SK-N-SH (cell line): ENCODE data around the gene UBL7.

ENCODE experiments used
- EP300 ChIP-seq, 2 experiments: IDR thresholded peaks; 2 replicates each; pipeline versions ENCODE4 v1.4.0 to v1.6.1; 2012; ENCODE audit warnings: borderline replicate concordance in 1 of 2, low read depth in 1 of 2, low read length in 1 of 2
- REST ChIP-seq: IDR thresholded peaks from 2 replicates; pipeline ENCODE4 v1.6.1; 2012; ENCODE audit warnings: mild to moderate bottlenecking, low read depth, low read length, moderate library complexity
- TF ChIP-seq, protein P1 (sequence below): fragments of 200-600 bp; sonication (generic); IDR thresholded peaks from 2 replicates; pipeline ENCODE4 v1.6.1; 2017; ENCODE audit warnings: antibody characterized with exemption, mild to moderate bottlenecking, moderate library complexity

- TF ChIP-seq, protein P1, sequence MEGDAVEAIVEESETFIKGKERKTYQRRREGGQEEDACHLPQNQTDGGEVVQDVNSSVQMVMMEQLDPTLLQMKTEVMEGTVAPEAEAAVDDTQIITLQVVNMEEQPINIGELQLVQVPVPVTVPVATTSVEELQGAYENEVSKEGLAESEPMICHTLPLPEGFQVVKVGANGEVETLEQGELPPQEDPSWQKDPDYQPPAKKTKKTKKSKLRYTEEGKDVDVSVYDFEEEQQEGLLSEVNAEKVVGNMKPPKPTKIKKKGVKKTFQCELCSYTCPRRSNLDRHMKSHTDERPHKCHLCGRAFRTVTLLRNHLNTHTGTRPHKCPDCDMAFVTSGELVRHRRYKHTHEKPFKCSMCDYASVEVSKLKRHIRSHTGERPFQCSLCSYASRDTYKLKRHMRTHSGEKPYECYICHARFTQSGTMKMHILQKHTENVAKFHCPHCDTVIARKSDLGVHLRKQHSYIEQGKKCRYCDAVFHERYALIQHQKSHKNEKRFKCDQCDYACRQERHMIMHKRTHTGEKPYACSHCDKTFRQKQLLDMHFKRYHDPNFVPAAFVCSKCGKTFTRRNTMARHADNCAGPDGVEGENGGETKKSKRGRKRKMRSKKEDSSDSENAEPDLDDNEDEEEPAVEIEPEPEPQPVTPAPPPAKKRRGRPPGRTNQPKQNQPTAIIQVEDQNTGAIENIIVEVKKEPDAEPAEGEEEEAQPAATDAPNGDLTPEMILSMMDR, result no peak
- TF ChIP-seq EP300 (IDR thresholded peaks at IDR 0.05; ENCODE audit: borderline replicate concordance in 1 of 2, low read depth in 1 of 2, low read length in 1 of 2), result no peak
- no peak for TF ChIP-seq REST
Observed at GRCh38 chr15:74451861-74452835, 8.8 kb downstream of the UBL7 start.
